K562 (cell line): Measurements from ENCODE around the gene MMP24OS. TPM values are rescaled to one million over a fixed set of nuclear protein-coding genes. Genes with fewer than 3 reads are reported as not detected.

Experiments used
- ATAC-seq: fragments of 200-7000 bp; cut with Tn5 transposase; 3 replicates; pipeline ENCODE4 v1.9.1; 2020; ENCODE audit warnings: moderate library complexity
- BruUV-seq: library from RNA; stranded (reverse); fragments of 400-500 nt; replicated peaks from 2 replicates; lab custom pipeline; 2021; lab: Mats Ljungman, UMichigan
- CTCF ChIA-PET: fragments of 300-600 bp; formaldehyde crosslinking; extraction: SDS; loops from one replicate; lab custom pipeline; 2021; ENCODE audit warnings: low intra/inter-chr PET ratio; lab: Yijun Ruan, JAX
- POLR2A ChIA-PET: fragments of 300-600, 350-650 bp; sonication (Branson Sonifier 250); formaldehyde crosslinking; extraction: SDS; loops from one replicate; lab custom pipeline; 2021; ENCODE audit warnings: antibody characterized with exemption, inconsistent platforms; lab: Yijun Ruan, JAX
- DNase-seq, 4 experiments: peaks; one replicate each; pipeline versions ENCODE4 v3.0.0 to v3.0.0-alpha.2; 2011 to 2018; ENCODE audit warnings: low spot score in 3 of 4, mixed read lengths in 3 of 4; ENCODE audit errors: extremely low read depth in 1 of 4
- FAIRE-seq: peaks from 2 replicates; lab custom pipeline; 2011; peaks lifted over from hg19 to GRCh38; lab: Jason Lieb, UNC
- H2AFZ ChIP-seq: 2 replicates; pipeline ENCODE4 v1.6.0; 2011; ENCODE audit warnings: low read depth, low read length, control low read depth, inconsistent platforms
- H3K27ac ChIP-seq: fragments of 200-600 bp; 3 replicates; pipeline ENCODE4 v1.8.0; 2011; ENCODE audit warnings: low read depth, mild to moderate bottlenecking, control low read depth, inconsistent platforms, low read length, moderate library complexity, mixed read lengths; ENCODE audit errors: extremely low read depth
- H3K27me3 ChIP-seq, 2 experiments: fragments of 300-600 bp in 1 of 2; 2 replicates in 1 of 2; 3 replicates in 1 of 2; pipeline versions ENCODE4 v1.6.0 to v1.8.0; 2011; ENCODE audit warnings: inconsistent platforms in 2 of 2, low read length in 2 of 2, mild to moderate bottlenecking in 1 of 2, mixed read lengths in 1 of 2, moderate library complexity in 1 of 2; ENCODE audit not compliant: control insufficient read depth in 2 of 2, insufficient read depth in 2 of 2
- H3K36me3 ChIP-seq: fragments of 300-600 bp; 3 replicates; pipeline ENCODE4 v1.8.0; 2011; ENCODE audit warnings: mild to moderate bottlenecking, low read length, inconsistent platforms; ENCODE audit not compliant: control insufficient read depth, insufficient read depth
- H3K4me1 ChIP-seq, 2 experiments: fragments of 200-600 bp in 1 of 2; replicated peaks in 1 of 2; 2 replicates in 1 of 2; 3 replicates in 1 of 2; pipeline versions ENCODE4 v1.5.1 to v1.8.0; 2011; ENCODE audit warnings: inconsistent platforms in 2 of 2, low read length in 2 of 2, mild to moderate bottlenecking in 1 of 2, mixed read lengths in 1 of 2, moderate library complexity in 1 of 2; ENCODE audit not compliant: control insufficient read depth in 2 of 2, insufficient read depth in 2 of 2
- H3K4me2 ChIP-seq: 2 replicates; pipeline ENCODE4 v1.6.1; 2011; ENCODE audit warnings: low read length, control low read depth, inconsistent platforms, mixed read lengths; ENCODE audit not compliant: insufficient read depth
- H3K4me3 ChIP-seq: fragments of 200-600 bp; sonication (generic), shearing (Covaris generic); 2 replicates; pipeline ENCODE4 v1.5.1; 2016; ENCODE audit warnings: control low read depth, inconsistent platforms
- H3K79me2 ChIP-seq: fragments of 200-600 bp; 3 replicates; pipeline ENCODE4 v1.8.0; 2011; ENCODE audit warnings: low read length, inconsistent platforms; ENCODE audit not compliant: control insufficient read depth, insufficient read depth
- H3K9ac ChIP-seq, 2 experiments: 2 replicates each; pipeline versions ENCODE4 v1.6.0 to v1.6.1; 2011; ENCODE audit warnings: low read depth in 2 of 2, low read length in 2 of 2, control low read depth in 1 of 2, inconsistent platforms in 1 of 2, mild to moderate bottlenecking in 1 of 2, mixed read lengths in 1 of 2; ENCODE audit not compliant: insufficient read depth in 1 of 2
- H3K9me1 ChIP-seq: one replicate; pipeline ENCODE4 v1.6.0; 2011; ENCODE audit warnings: inconsistent platforms, mild to moderate bottlenecking, low read length, moderate library complexity; ENCODE audit not compliant: control insufficient read depth, insufficient read depth
- H3K9me3 ChIP-seq: replicated peaks from 2 replicates; pipeline ENCODE4 v1.5.1; 2011; ENCODE audit warnings: low read depth, low read length, inconsistent platforms; ENCODE audit not compliant: control insufficient read depth, insufficient read depth
- H4K20me1 ChIP-seq: replicated peaks from 2 replicates; pipeline ENCODE4 v1.6.1; 2011; ENCODE audit warnings: low read length, inconsistent platforms, mixed read lengths; ENCODE audit not compliant: control insufficient read depth, insufficient read depth
- TRIM28 ChIP-seq: fragments of 450-650 bp; IDR thresholded peaks from 2 replicates; pipeline ENCODE4 v1.6.1; 2017
- ZNF316 ChIP-seq: fragments of 450-650 bp; IDR thresholded peaks from 2 replicates; pipeline ENCODE4 v1.6.1; 2016
- WGBS: fragments of 100-300 bp; shearing (Covaris generic); methylation state at CpG from one replicate; pipeline ENCODE4 v1.1.6; 2016; ENCODE audit warnings: low coverage, mixed read lengths; ENCODE audit not compliant: insufficient coverage; ENCODE audit errors: missing lambda C conversion rate; 5-methylcytosine and 5-hydroxymethylcytosine counted together
- in situ Hi-C: fragments of 300-500 bp; cut with MboI; formaldehyde crosslinking; loops from 4 replicates; pipeline ENCODE4 v1.15.0; 2018; ENCODE audit warnings: inconsistent platforms, mixed read lengths
- intact Hi-C: fragments of 100-400 bp; cut with micrococcal nuclease; formaldehyde crosslinking; loops from 2 replicates; pipeline ENCODE4 v1.14.2; 2022
- polyA plus RNA-seq, 8 experiments: library from polyadenylated mRNA; depleted of rRNA in 4 of 8; stranded (reverse) in 5 of 8; unstranded in 3 of 8; fragments of >200 nt; fragmentation: Nextera tagmentation in 2 of 8; fragmentation: Illumina TruSeq in 1 of 8; extraction: Ambion mirVana in 2 of 8; extraction: Trizol in 1 of 8; gene quantifications; 2 replicates each; pipeline versions ENCODE4 v1.2.1 to v1.2.3, GENCODE V29; 2011 to 2014; ENCODE audit warnings: inconsistent platforms in 1 of 8, missing spikeins in 1 of 8
- total RNA-seq, 7 experiments: library from RNA; depleted of rRNA in 6 of 7; stranded (reverse); fragments of >200 nt in 6 of 7; fragmentation: Illumina TruSeq in 2 of 7; extraction: Trizol in 2 of 7; gene quantifications; 2 replicates each; pipeline versions ENCODE4 v1.2.1 to v1.2.3, GENCODE V29; 2011 to 2021; ENCODE audit warnings: low replicate concordance in 1 of 7
- TF ChIP-seq, protein P1 (sequence below): IDR thresholded peaks from 2 replicates; pipeline ENCODE4 v1.6.1; 2014; ENCODE audit warnings: antibody characterized with exemption
- TF ChIP-seq, protein P2 (sequence below): sonication (generic); formaldehyde crosslinking; IDR thresholded peaks from 2 replicates; pipeline ENCODE4 v1.9.0; 2022; ENCODE audit warnings: mild to moderate bottlenecking, missing genetic modification reagents

MMP24OS gene
- total and polyA plus RNA-seq, 9 of the 15 experiments (the other 6 are each of a cell fraction or from before 2014, with no cell fraction given), result 0.92 to 41.5 (median 11.4) TPM

GRCh38 chr20:35248641-35249475 is 29.1 kb downstream of the MMP24OS start:
- no peak for FAIRE-seq
- H3K9me3 ChIP-seq, result no peaks in the 10 kb centered on the region
- TF ChIP-seq, protein P1, sequence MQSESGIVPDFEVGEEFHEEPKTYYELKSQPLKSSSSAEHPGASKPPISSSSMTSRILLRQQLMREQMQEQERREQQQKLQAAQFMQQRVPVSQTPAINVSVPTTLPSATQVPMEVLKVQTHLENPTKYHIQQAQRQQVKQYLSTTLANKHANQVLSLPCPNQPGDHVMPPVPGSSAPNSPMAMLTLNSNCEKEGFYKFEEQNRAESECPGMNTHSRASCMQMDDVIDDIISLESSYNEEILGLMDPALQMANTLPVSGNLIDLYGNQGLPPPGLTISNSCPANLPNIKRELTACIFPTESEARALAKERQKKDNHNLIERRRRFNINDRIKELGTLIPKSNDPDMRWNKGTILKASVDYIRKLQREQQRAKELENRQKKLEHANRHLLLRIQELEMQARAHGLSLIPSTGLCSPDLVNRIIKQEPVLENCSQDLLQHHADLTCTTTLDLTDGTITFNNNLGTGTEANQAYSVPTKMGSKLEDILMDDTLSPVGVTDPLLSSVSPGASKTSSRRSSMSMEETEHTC, result no peak
- TF ChIP-seq, protein P2, sequence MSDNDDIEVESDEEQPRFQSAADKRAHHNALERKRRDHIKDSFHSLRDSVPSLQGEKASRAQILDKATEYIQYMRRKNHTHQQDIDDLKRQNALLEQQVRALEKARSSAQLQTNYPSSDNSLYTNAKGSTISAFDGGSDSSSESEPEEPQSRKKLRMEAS, result no peak
- no peak for TF ChIP-seq TRIM28
- TF ChIP-seq ZNF316, result no peak
- no peak overlapping the region for H3K27ac ChIP-seq
- H4K20me1 ChIP-seq, result 0 out of 2 replicates have a peak, but pooled peaks cover 3% of the 10 kb centered on the region
- H3K9me1 ChIP-seq, result no peaks in the 10 kb centered on the region
- H2AFZ ChIP-seq, result no peak overlapping the region
- ChIA-PET CTCF (no interaction called here), POLR2A (interaction anchor here (0.6 kb wide), 1 partner anchor 926 kb away, joined by 3 read pairs; no protein-coding TSS in a partner anchor)
- WGBS, result 21% methylated on average over 9 of the region's 9 CpGs
- H3K4me1 ChIP-seq, result peaks cover 0 to 2% of the 10 kb centered on the region in 2 experiments; a peak in 2 of 5 replicates
- H3K79me2 ChIP-seq, result no peaks in the 10 kb centered on the region
- peaks cover 13 to 33% of the 10 kb centered on the region in 2 experiments; a peak in 4 of 5 replicates for H3K27me3 ChIP-seq
- no peak overlapping the region for H3K4me2 ChIP-seq
- no peak for ATAC-seq
- no TSS peak for BruUV-seq
- no peak for DNase-seq
- intact Hi-C loops (no loop called here), in situ Hi-C loops (loop anchor here (10.0 kb wide), 1 partner anchor 394 kb away; no protein-coding TSS in a partner anchor)
- no peak overlapping the region for H3K9ac ChIP-seq
- H3K36me3 ChIP-seq, result no peaks in the 10 kb centered on the region
- H3K4me3 ChIP-seq, result no peak overlapping the region
